HG03469 (cell line): ENCODE data around the gene CUX1.

Experiments
- ATAC-seq: cut with Tn5 transposase; IDR thresholded peaks from one replicate; pipeline ENCODE4 v1.9.1; 2021; ENCODE audit warnings: mild to moderate bottlenecking, moderate library complexity, moderate number of reproducible peaks; ENCODE audit not compliant: unreplicated experiment

CUX1 gene

GRCh38 chr7:101891936-101892640 is 74.7 kb downstream of the CUX1 start:
- no peak for ATAC-seq

- ATAC-seq = no peak
These were observed 76.1 kb downstream of the CUX1 start for GRCh38 chr7:101893341-101894082.

GRCh38 chr7:101896316-101896715 is 78.9 kb downstream of the CUX1 start:
- ATAC-seq = no peak

GRCh38 chr7:101896941-101897340 is 79.5 kb downstream of the CUX1 start:
- no peak for ATAC-seq

- no peak for ATAC-seq
These were observed 80.7 kb downstream of the CUX1 start for GRCh38 chr7:101898106-101898505.

GRCh38 chr7:101899616-101900015 is 82.2 kb downstream of the CUX1 start:
- ATAC-seq = no peak

GRCh38 chr7:101900103-101900502 is 82.7 kb downstream of the CUX1 start:
- ATAC-seq = no peak

GRCh38 chr7:101901661-101902491 is 84.5 kb downstream of the CUX1 start:
- no peak for ATAC-seq

- no peak for ATAC-seq
These were observed 85.5 kb downstream of the CUX1 start for GRCh38 chr7:101902680-101903514.

GRCh38 chr7:101903515-101903868 is 86.1 kb downstream of the CUX1 start:
- no peak for ATAC-seq

- no peak for ATAC-seq
These were observed 86.6 kb downstream of the CUX1 start for GRCh38 chr7:101904019-101904418.

GRCh38 chr7:101905203-101905865 is 87.9 kb downstream of the CUX1 start:
- no peak for ATAC-seq

- no peak for ATAC-seq
These were observed 89.1 kb downstream of the CUX1 start for GRCh38 chr7:101906291-101907240.

- ATAC-seq = no peak
These were observed 93.8 kb downstream of the CUX1 start for GRCh38 chr7:101910991-101911799.

- ATAC-seq = no peak
These were observed 94.6 kb downstream of the CUX1 start for GRCh38 chr7:101911800-101912715.

GRCh38 chr7:101912716-101913110 is 95.3 kb downstream of the CUX1 start:
- no peak for ATAC-seq

GRCh38 chr7:101913247-101913721 is 95.9 kb downstream of the CUX1 start:
- ATAC-seq = no peak
